Measurements from ENCODE around the gene PRSS56.

PRSS56 gene

DNA sequence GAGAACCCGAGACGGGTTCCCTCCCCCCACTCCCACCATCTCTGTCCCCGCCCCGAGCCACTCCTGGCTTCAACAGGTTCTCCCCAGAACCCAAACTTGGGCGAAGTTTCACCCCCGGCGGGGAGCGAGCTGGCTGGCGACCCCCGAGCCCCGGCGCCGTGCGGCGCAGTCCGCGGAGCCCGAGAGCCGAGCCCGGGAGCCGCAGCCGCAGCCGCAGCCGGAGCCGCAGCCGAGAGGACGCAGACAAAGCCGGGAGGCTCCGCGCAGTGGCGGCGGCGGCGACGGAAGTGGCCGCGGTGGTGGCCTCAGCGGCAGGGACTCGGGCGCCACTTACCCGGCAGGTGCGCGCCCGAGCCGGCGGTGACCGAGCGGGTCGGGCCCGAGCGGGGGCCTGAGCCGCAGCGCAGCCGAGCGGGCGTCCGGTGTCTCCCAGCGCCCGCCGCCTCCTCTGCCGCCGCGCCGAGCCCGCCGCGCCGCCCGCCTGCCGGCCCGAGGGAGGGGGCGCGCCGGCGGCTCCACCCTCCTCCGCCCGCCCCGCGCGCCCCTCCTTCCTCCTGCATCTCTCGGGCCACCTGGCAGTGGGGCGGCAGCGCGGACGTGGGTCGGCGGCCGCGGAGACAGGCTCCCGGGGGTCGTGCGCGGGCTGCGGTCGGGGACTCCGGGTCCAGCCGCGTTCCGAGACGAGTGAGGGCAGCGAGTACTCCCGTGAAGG lies 32.6 kb upstream of the PRSS56 start, which contains the start of gene ECEL1:
TSS of gene ECEL1 (minus strand) at position 450 of the 712 bp plus-strand sequence. CDS start 1,181 bp downstream, outside the sequence.
- TF ChIP-seq, protein P1, sequence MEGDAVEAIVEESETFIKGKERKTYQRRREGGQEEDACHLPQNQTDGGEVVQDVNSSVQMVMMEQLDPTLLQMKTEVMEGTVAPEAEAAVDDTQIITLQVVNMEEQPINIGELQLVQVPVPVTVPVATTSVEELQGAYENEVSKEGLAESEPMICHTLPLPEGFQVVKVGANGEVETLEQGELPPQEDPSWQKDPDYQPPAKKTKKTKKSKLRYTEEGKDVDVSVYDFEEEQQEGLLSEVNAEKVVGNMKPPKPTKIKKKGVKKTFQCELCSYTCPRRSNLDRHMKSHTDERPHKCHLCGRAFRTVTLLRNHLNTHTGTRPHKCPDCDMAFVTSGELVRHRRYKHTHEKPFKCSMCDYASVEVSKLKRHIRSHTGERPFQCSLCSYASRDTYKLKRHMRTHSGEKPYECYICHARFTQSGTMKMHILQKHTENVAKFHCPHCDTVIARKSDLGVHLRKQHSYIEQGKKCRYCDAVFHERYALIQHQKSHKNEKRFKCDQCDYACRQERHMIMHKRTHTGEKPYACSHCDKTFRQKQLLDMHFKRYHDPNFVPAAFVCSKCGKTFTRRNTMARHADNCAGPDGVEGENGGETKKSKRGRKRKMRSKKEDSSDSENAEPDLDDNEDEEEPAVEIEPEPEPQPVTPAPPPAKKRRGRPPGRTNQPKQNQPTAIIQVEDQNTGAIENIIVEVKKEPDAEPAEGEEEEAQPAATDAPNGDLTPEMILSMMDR (IDR thresholded peaks at IDR 0.05; ENCODE audit: borderline replicate concordance, control extremely low read depth, extremely low read depth, insufficient read depth, missing control alignments) = no peak
- DNase-seq (ENCODE audit: low spot score) = no peak
- in situ Hi-C loops (cut with MboI; ENCODE audit: low sequenced_read_pairs, unreplicated experiment) = no loop called here

DNA sequence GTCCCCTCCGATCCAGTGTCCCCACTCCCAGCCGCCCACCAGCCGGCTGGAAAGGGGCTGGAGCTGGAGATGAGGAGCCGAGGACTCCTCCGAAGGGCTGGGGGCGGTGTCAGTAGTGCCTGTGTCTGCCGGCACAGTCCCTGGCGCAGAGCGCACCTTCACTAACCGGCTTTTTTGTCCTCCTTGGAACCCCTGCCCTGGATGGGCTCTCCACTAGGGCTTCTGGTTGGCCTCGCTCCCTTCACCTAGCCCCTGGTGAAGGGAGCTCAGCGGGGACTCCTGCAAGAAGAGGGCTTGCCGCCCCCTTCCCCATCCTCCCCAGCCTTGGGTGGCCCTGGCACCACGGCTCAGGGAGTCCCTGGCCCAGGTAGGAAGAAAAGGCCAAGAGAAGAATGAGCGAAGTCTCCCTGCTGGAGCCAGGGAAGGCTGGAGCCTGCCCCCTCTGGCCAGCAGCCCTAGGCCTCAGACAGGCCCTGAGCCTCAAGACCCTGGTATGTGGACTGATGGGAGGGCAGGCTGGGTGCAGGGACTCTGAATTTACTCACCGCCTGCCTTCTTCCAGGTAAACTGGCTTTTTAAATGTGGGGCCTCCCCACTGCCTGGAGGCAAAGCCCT lies 32.0 kb upstream of the PRSS56 start:
- in situ Hi-C loops (cut with MboI; ENCODE audit: low sequenced_read_pairs, unreplicated experiment) = no loop called here
- DNase-seq (ENCODE audit: low spot score) = no peak
- TF ChIP-seq, protein P1 (IDR thresholded peaks at IDR 0.05; ENCODE audit: borderline replicate concordance, control extremely low read depth, extremely low read depth, insufficient read depth, missing control alignments) = no peak

DNA sequence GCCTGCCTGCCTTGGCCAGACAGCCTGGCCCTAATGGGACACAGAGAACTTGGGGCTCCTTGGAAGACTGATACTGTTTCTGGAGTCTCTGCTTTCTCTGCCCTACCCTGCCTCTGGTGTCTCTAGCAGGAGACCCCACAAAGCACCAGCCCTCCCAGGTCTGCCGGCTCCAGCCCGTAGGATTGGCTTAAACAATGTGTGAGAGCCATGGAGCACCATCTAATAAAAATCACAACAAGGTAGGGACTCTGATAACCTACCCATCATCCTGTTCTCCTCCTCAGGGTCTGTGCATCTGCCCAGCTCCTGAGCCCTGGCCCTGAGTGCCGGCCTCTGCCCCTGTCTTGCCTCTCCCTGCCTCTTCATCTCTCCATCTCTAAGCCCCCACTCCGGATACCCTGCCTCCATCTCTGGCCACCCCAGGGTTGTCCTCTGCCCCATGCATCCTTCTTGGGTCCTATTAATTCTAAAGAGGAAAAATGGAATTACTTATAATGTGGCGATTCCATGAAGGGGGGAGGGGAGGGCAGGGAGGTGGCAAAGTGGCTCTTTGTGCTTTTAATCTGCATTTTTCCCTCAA lies 31.4 kb upstream of the PRSS56 start:
- in situ Hi-C loops (cut with MboI; ENCODE audit: low sequenced_read_pairs, unreplicated experiment) = no loop called here
- DNase-seq (ENCODE audit: low spot score) = no peak

DNA sequence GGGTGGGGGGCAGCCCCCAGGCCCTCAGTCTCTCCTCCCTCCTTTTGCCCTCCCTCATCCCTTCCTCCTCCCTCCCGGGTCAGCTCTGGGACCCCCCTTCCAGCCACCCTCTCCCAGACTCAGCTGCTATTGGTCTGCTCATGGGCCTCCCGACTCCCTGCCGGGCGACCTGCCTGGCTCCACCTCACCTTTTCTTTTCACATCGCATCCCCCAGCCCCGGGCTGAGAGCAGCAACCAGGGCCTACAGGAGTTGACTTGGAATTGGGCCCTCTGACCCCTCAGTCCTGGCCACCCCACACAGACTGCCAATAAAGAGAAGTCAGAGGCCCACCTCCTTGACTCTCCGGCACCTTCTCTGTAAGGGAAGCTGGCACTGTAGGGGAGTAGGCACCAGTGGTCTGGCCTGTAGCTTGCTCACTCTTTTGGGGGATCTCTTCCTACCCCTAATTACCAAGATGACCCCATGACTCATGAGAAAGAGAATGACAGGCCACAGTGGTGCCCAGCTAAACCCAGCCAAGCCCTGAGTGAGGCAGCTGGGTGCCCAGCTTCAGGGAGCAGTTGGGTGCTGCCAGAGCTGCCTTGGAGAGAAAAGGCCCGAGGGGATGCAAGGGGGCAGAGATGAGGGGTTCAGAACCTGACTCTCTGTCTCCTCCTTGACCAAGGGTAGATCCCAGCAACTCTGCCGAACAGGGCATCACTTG lies 30.5 kb upstream of the PRSS56 start:
- no peak for DNase-seq (ENCODE audit: low spot score)
- in situ Hi-C loops (cut with MboI; ENCODE audit: low sequenced_read_pairs, unreplicated experiment) = no loop called here
- TF ChIP-seq, protein P1 (IDR thresholded peaks at IDR 0.05; ENCODE audit: borderline replicate concordance, control extremely low read depth, extremely low read depth, insufficient read depth, missing control alignments) = no peak

More for the DNA sequence above, 31.4 kb upstream of the PRSS56 start:
- TF ChIP-seq, protein P1 (IDR thresholded peaks at IDR 0.05; ENCODE audit: borderline replicate concordance, control extremely low read depth, extremely low read depth, insufficient read depth, missing control alignments) = no peak

DNA sequence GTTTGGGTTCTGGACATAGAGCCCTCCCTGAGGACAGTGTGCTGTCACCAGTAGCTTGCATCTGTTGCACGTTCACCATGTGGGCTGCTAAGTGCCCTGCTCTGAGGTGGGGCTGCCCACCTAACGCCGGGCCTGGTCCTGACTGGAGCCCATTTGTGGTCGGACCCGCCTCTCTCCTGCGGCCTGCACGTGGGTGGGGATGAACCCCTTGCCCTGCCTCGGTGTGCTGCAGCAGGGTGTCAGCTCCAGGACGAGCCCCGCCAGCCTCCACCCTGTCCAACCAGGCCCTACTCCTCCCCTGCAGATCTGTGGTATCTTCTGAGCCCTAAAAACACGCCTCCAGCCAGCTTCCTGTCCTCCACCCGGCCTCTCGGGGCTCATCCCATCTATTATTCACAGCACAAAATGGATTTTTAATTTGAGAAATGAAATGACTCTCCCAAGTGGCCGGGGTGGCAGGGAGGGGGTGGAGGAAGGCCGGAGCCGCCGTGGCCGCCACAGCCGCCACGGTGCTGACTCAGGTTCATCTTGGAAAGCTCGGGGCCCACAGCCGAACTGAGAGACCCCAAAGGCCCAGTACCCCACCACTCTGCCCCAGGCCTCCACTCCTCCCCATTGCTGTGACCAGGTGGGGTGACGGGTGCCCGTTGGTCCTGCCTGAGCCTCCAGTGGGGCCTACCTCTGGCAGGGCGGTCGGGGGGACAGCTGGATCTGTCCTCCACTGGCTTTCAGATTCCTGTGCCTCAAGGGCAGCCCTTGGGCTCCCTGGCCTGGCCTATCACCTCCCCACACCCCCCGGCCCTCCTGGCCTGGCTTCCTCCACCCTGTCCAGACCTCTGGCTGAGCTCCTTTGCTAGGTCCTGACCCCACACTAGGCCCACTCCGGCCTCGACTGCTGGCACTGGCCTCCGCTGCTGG lies 29.7 kb upstream of the PRSS56 start:
- in situ Hi-C loops (cut with MboI; ENCODE audit: low sequenced_read_pairs, unreplicated experiment) = no loop called here
- TF ChIP-seq, protein P1 (IDR thresholded peaks at IDR 0.05; ENCODE audit: borderline replicate concordance, control extremely low read depth, extremely low read depth, insufficient read depth, missing control alignments) = no peak
- DNase-seq (ENCODE audit: low spot score) = no peak
